ENCODE results near the gene PPP1R3E.

PPP1R3E gene

GRCh38 chr14:23299986-23300686 lies 2.5 kb downstream of the PPP1R3E start:
- TF ChIP-seq CTCF (IDR thresholded peaks at IDR 0.05; ENCODE audit: extremely low read depth, missing control alignments): no peak
- no peak for DNase-seq (ENCODE audit: low spot score)

GRCh38 chr14:23299211-23299957 lies 3.3 kb downstream of the PPP1R3E start:
- no peak for TF ChIP-seq CTCF (IDR thresholded peaks at IDR 0.05; ENCODE audit: extremely low read depth, missing control alignments)
- no peak for DNase-seq (ENCODE audit: low spot score)

- TF ChIP-seq CTCF (IDR thresholded peaks at IDR 0.05; ENCODE audit: extremely low read depth, missing control alignments): no peak
- DNase-seq (ENCODE audit: low spot score): no peak
Observed at GRCh38 chr14:23297611-23298277, 4.9 kb downstream of the PPP1R3E start.

- DNase-seq (ENCODE audit: low spot score): no peak
- no peak for TF ChIP-seq CTCF (IDR thresholded peaks at IDR 0.05; ENCODE audit: extremely low read depth, missing control alignments)
Observed at GRCh38 chr14:23297096-23297495, 5.6 kb downstream of the PPP1R3E start.

- no peak for TF ChIP-seq CTCF (IDR thresholded peaks at IDR 0.05; ENCODE audit: extremely low read depth, missing control alignments)
- DNase-seq (ENCODE audit: low spot score): no peak
Observed at GRCh38 chr14:23296012-23296777, 6.5 kb downstream of the PPP1R3E start.

- peak; percentile 62 for TF ChIP-seq CTCF (IDR thresholded peaks at IDR 0.05; ENCODE audit: extremely low read depth, missing control alignments)
- DNase-seq (ENCODE audit: low spot score): peak; percentile 27
Observed at GRCh38 chr14:23294734-23295561, 7.7 kb downstream of the PPP1R3E start.
